Prostate gland (tissue), 2 donors: ENCODE results near the gene LRRC36. TPM values are rescaled to one million over a fixed set of nuclear protein-coding genes. Genes with fewer than 3 reads are reported as not detected.

Experiments used
- DNase-seq: peaks from one replicate; pipeline ENCODE4 v3.0.0-alpha.2; 2019; ENCODE audit warnings: low spot score
- H3K27ac ChIP-seq, 2 donors: fragments of 200-600 bp; sonication (generic); 2 replicates each; pipeline ENCODE4 v1.5.1; 2017 to 2019
- H3K27me3 ChIP-seq: fragments of 200-600 bp; sonication (generic); replicated peaks from 2 replicates; pipeline ENCODE4 v1.5.1; 2019; ENCODE audit not compliant: insufficient read depth
- H3K36me3 ChIP-seq, 2 donors: fragments of 200-600 bp; sonication (generic); 1 replicate in 1 of 2; 2 replicates in 1 of 2; pipeline versions ENCODE4 v1.5.1 to v1.8.1; 2017 to 2019
- H3K4me1 ChIP-seq: fragments of 200-600 bp; sonication (generic); replicated peaks from 2 replicates; pipeline ENCODE4 v1.5.1; 2019
- H3K4me3 ChIP-seq, 2 donors: fragments of 200-600 bp; sonication (generic); 2 replicates each; pipeline ENCODE4 v1.5.1; 2017 to 2019
- H3K9me3 ChIP-seq: fragments of 200-600 bp; sonication (generic); 2 replicates; pipeline ENCODE4 v1.5.1; 2017
- POLR2A ChIP-seq: fragments of 450-650 bp; IDR thresholded peaks from one replicate; pipeline ENCODE4 v1.6.1; 2016; ENCODE audit warnings: antibody characterized with exemption, mild to moderate bottlenecking
- POLR2AphosphoS5 ChIP-seq: sonication (generic); formaldehyde crosslinking; IDR thresholded peaks from one replicate; pipeline ENCODE4 v1.6.1; 2017; ENCODE audit warnings: antibody characterized with exemption
- WGBS: methylation state at CpG from one replicate; pipeline ENCODE4 v1.1.5; 2018; 5-methylcytosine and 5-hydroxymethylcytosine counted together
- intact Hi-C: fragments of 100-400 bp; cut with DNase I; formaldehyde crosslinking; loops from one replicate; pipeline ENCODE4 v1.14.2; 2022
- total RNA-seq, 2 donors: library from RNA; depleted of rRNA; stranded (reverse); fragments of >200 nt; gene quantifications; one replicate each; pipeline ENCODE4 v1.1.0, GENCODE V29; 2016
- TF ChIP-seq, protein P1 (sequence below), 4 experiments: fragments of 200-600 bp in 2 of 4; fragments of 450-650 bp in 2 of 4; sonication (generic) in 2 of 4; IDR thresholded peaks; 1 replicate in 3 of 4; 2 replicates in 1 of 4; pipeline ENCODE4 v1.5.1; 2016 to 2019; ENCODE audit warnings: antibody characterized with exemption in 4 of 4, mild to moderate bottlenecking in 2 of 4, moderate library complexity in 2 of 4

Gene LRRC36
- total RNA-seq, 2 donors from 2014 or later: 4.6 TPM; not detected in 1

- DNase-seq: no peak
- TF ChIP-seq POLR2AphosphoS5 (no peak), POLR2A (no peak)
- TF ChIP-seq, protein P1, sequence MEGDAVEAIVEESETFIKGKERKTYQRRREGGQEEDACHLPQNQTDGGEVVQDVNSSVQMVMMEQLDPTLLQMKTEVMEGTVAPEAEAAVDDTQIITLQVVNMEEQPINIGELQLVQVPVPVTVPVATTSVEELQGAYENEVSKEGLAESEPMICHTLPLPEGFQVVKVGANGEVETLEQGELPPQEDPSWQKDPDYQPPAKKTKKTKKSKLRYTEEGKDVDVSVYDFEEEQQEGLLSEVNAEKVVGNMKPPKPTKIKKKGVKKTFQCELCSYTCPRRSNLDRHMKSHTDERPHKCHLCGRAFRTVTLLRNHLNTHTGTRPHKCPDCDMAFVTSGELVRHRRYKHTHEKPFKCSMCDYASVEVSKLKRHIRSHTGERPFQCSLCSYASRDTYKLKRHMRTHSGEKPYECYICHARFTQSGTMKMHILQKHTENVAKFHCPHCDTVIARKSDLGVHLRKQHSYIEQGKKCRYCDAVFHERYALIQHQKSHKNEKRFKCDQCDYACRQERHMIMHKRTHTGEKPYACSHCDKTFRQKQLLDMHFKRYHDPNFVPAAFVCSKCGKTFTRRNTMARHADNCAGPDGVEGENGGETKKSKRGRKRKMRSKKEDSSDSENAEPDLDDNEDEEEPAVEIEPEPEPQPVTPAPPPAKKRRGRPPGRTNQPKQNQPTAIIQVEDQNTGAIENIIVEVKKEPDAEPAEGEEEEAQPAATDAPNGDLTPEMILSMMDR (IDR thresholded peaks at IDR 0.05): no peak
- no peak overlapping the region for H3K4me3 ChIP-seq
- WGBS: 90% methylated on average over 4 of the region's 4 CpGs
- H3K27ac ChIP-seq: no peak overlapping the region
- no peaks in the 10 kb centered on the region for H3K9me3 ChIP-seq
- no peaks in the 10 kb centered on the region for H3K36me3 ChIP-seq
- H3K27me3 ChIP-seq: no peaks in the 10 kb centered on the region
- intact Hi-C loops: no loop called here
- H3K4me1 ChIP-seq: no peaks in the 10 kb centered on the region
Observed at GRCh38 chr16:67421030-67421429, 94.4 kb downstream of the LRRC36 start.

DNA sequence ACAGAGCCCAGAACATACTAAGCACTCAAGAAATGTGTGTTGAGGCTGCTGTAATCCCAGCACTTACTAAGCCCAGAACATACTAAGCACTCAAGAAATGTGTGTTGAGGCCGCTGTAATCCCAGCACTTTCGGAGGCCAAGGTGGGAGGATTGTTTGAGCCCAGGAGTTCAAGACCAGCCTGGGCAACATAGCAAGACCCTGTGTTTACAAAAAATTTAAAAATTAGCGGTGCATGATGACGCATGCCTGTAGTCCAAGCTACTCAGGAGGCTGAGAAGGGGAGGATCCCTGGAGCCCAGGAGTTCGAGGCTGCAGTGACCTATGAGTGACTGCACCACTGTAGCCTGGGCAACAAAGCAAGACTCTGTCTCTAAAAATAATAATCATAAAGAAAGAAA is 96.4 kb downstream of the LRRC36 start:
- H3K9me3 ChIP-seq: no peaks in the 10 kb centered on the region
- H3K4me3 ChIP-seq: no peak overlapping the region
- TF ChIP-seq, protein P1 (IDR thresholded peaks at IDR 0.05): no peak
- no peak for TF ChIP-seq POLR2AphosphoS5
- no peak for TF ChIP-seq POLR2A
- no peaks in the 10 kb centered on the region for H3K27me3 ChIP-seq
- no peak overlapping the region for H3K27ac ChIP-seq
- no peaks in the 10 kb centered on the region for H3K4me1 ChIP-seq
- 88% methylated on average over 5 of the region's 5 CpGs for WGBS
- intact Hi-C loops: no loop called here
- no peaks in the 10 kb centered on the region for H3K36me3 ChIP-seq
- no peak for DNase-seq

DNA sequence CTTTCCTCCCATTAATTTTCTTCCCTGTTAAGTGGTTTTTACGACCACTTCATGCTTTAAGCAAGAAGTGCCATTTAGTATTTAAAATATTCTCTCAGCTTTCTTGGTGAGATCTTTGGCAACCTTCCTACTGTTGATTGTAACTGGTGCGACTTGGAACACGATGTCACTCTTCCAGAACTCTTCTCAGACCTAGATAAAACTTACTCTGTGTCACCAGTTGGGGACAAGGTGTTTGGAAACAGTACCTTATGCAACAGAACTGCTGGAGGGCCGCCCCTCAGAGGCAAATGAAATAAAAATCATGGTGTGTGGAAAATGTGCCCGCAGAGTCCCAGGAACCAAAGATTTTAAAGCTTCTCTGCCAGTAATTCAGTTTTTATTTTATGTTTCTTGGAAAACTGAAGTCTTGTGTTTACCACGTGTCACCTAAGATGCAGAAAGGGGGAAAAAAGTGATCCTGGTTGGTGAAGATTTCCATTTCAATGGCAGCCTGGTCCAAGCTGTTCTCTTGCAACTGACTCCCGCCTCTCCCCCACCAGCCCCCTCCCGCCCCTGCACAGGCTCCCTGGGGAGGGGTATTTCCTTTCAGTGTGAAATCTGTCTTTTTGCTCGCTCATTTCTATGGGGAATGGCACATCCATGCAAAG is 97.1 kb downstream of the LRRC36 start:
- no peaks in the 10 kb centered on the region for H3K9me3 ChIP-seq
- H3K27me3 ChIP-seq: no peaks in the 10 kb centered on the region
- peak overlapping the region in 1 of 2 donors; percentile 48 for H3K27ac ChIP-seq
- H3K4me3 ChIP-seq: no peak overlapping the region
- peak; percentile 55 for DNase-seq
- 16% methylated on average over 9 of the region's 9 CpGs for WGBS
- intact Hi-C loops: no loop called here
- H3K36me3 ChIP-seq: no peaks in the 10 kb centered on the region
- H3K4me1 ChIP-seq: peaks cover 6% of the 10 kb centered on the region
- TF ChIP-seq POLR2AphosphoS5 (peak; percentile 83), POLR2A (no peak)
- TF ChIP-seq, protein P1 (IDR thresholded peaks at IDR 0.05): no peak

GRCh38 chr16:67424261-67424615 is 97.6 kb downstream of the LRRC36 start:
- Histone ChIP-seq H3K4me3 (no peak overlapping the region), H3K27me3 (no peaks in the 10 kb centered on the region), H3K27ac (peak overlapping the region in 1 of 2 donors; percentile 48), H3K4me1 (peaks cover 6% of the 10 kb centered on the region), H3K36me3 (no peaks in the 10 kb centered on the region), H3K9me3 (no peaks in the 10 kb centered on the region)
- TF ChIP-seq POLR2A (no peak), POLR2AphosphoS5 (no peak)
- TF ChIP-seq, protein P1 (IDR thresholded peaks at IDR 0.05): no peak
- intact Hi-C loops: no loop called here
- 38% methylated on average over 5 of the region's 5 CpGs for WGBS
- no peak for DNase-seq

DNA sequence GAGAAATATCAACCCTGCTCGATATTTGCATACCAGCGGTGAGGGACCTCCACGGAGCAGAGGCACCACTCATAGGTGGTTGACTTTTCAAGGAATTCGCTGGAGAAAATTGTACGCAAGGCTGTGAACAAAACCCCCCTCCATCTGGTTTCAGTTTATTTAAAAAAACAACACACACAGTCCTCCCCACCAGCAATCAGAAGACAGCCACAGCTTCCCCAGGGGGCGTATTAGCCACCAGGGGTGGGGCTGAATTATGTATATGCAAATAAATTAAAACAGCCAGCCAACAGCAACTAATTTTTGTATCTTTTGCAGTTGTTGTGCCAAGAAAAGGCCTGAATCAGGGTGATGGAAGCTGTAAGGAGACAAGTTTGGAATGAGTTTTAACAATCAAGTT is 98.4 kb downstream of the LRRC36 start:
- no peak overlapping the region for H3K27ac ChIP-seq
- WGBS: 62% methylated on average over 6 of the region's 6 CpGs
- H3K9me3 ChIP-seq: no peaks in the 10 kb centered on the region
- intact Hi-C loops: no loop called here
- H3K4me3 ChIP-seq: no peak overlapping the region
- DNase-seq: no peak
- no peaks in the 10 kb centered on the region for H3K36me3 ChIP-seq
- no peaks in the 10 kb centered on the region for H3K27me3 ChIP-seq
- TF ChIP-seq, protein P1 (IDR thresholded peaks at IDR 0.05): no peak
- no peak for TF ChIP-seq POLR2AphosphoS5
- H3K4me1 ChIP-seq: peaks cover 8% of the 10 kb centered on the region
